Activated naive CD4-positive, alpha-beta T cell treated with anti-CD3 and anti-CD28 coated beads, Interleukin-2, amount 50 U/mL, for 24 hours (primary cell): ENCODE measurements around the gene HTRA1.
A peak's percentile ranks its signal among the peaks of the same experiment; 100 is the strongest.

Experiments
- H3K27ac Mint-ChIP-seq: one replicate; pipeline ENCODE4 v1.8.0; 2021; ENCODE audit warnings: mild to moderate bottlenecking, mixed read lengths
- H3K27me3 Mint-ChIP-seq: one replicate; pipeline ENCODE4 v1.8.0; 2021; ENCODE audit warnings: mixed read lengths
- H3K36me3 Mint-ChIP-seq: one replicate; pipeline ENCODE4 v1.8.0; 2021; ENCODE audit warnings: mixed read lengths
- H3K4me1 Mint-ChIP-seq: one replicate; pipeline ENCODE4 v1.8.0; 2021; ENCODE audit warnings: mixed read lengths
- H3K4me3 Mint-ChIP-seq: one replicate; pipeline ENCODE4 v1.8.0; 2021; ENCODE audit warnings: mild to moderate bottlenecking, mixed read lengths
- H3K9me3 Mint-ChIP-seq: one replicate; pipeline ENCODE4 v1.8.0; 2021; ENCODE audit warnings: mixed read lengths

HTRA1 gene

DNA sequence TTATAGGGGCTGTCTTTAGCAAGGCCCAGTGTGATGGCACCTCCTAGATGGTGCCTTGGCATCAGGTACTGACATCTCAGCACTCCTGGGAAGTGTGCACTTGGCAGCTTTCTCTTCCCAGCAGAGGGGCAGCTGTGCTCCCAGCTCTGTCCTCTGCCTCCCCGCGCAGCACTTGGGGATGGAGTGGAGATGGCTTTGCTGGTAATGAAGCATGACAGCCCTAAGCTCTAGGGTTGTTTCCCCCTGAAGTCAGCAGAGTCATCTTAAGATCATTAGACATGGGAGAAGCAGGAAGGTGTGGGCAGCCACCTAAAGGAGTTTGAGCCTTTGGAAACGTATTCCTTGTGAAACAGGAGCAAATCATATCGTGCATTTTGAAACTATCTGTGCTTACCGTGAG lies 46.7 kb downstream of the HTRA1 start:
- no peaks in the 10 kb centered on the region for H3K36me3 Mint-ChIP-seq
- H3K9me3 Mint-ChIP-seq: no peaks in the 10 kb centered on the region
- H3K27ac Mint-ChIP-seq: no peak overlapping the region
- no peak overlapping the region for H3K4me3 Mint-ChIP-seq
- no peaks in the 10 kb centered on the region for H3K4me1 Mint-ChIP-seq
- H3K27me3 Mint-ChIP-seq: no peaks in the 10 kb centered on the region

DNA sequence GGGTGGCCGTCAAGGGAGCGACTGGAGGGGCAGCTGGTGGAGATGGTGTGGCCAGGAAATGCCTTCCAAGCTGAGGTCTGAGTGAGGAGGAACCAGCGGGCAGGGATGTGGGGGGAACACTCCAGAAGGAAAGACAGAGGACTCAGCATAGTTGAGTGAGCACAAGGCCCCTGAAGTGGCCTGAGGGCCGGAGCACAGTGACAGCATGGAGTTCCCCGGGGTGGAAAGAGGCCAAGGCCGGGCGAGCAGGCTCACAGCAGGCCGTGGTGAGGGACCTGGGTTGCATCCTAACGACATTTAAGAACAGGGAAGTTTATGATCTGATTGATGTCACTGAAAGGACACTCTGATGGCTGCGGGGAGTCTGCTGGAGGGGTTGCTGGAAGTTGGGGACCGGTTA lies 48.0 kb downstream of the HTRA1 start:
- H3K4me3 Mint-ChIP-seq: no peak overlapping the region
- no peak overlapping the region for H3K27ac Mint-ChIP-seq
- no peaks in the 10 kb centered on the region for H3K4me1 Mint-ChIP-seq
- no peaks in the 10 kb centered on the region for H3K36me3 Mint-ChIP-seq
- no peaks in the 10 kb centered on the region for H3K9me3 Mint-ChIP-seq
- H3K27me3 Mint-ChIP-seq: no peaks in the 10 kb centered on the region

DNA sequence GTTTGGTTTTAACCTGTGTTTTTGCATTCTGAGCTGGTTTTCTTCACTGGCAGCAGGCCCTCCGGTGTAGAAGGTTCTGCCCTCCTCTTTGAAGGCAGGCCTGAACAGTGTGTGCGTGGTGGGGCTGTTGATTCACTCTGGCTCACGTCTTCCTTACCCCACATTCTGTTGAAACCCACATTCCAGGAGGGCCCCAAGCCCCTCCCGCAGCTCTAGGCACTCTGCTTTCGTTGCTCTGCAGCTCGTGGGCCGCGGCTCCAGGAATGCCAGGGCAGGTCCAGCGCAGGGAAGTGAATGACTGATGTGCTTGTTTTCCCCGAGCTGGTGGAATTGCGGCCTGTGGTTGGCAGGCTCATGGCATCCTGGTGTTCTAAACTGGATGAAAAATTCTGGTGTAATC lies 49.0 kb downstream of the HTRA1 start:
- Mint-ChIP-seq H3K9me3 (no peaks in the 10 kb centered on the region), H3K27ac (no peak overlapping the region)

DNA sequence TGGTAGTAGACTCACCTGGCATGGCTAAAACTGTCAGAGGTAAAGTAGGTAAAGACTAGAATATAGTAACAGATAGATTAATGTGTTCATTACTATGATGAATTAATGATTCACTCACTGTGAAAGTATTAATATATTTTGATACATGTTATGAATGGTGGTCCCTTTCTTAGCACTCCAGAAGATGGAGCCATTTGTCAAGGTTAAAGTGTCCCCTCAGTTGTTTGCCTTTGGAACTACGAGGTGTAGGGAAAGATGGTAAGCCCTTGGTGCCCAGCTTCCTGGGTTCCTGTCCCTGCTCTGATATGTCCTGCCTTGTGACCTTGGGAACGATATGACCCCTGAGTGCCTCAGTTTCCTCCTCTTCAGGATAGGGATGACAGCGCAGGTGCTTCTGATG lies 49.4 kb downstream of the HTRA1 start:
- Mint-ChIP-seq H3K9me3 (no peaks in the 10 kb centered on the region), H3K27me3 (no peaks in the 10 kb centered on the region), H3K27ac (no peak overlapping the region), H3K4me3 (no peak overlapping the region), H3K4me1 (peaks cover 6% of the 10 kb centered on the region), H3K36me3 (no peaks in the 10 kb centered on the region)

More for the DNA sequence above, 49.0 kb downstream of the HTRA1 start:
- no peaks in the 10 kb centered on the region for H3K27me3 Mint-ChIP-seq
- H3K4me1 Mint-ChIP-seq: peaks cover 2% of the 10 kb centered on the region
- H3K36me3 Mint-ChIP-seq: no peaks in the 10 kb centered on the region
- H3K4me3 Mint-ChIP-seq: no peak overlapping the region

DNA sequence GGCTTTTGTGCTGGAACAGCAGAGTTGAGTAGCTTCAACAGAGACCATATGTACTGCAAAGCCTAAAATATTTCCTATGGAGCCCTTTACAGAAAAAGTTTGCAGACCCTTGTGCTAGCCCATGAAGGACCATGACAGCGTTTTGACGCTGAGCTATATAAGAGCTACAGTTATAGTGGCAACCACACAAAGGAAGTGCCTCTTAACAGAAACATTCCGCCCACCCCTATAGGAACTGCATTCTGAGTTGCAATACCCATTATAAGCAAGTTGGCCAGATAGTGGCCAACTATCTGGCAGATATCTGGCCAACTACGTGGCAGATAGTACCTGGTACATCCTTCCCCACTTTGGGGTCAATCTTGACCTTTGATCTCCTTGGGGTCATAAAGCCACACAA lies 51.7 kb downstream of the HTRA1 start:
- no peaks in the 10 kb centered on the region for H3K9me3 Mint-ChIP-seq
- no peaks in the 10 kb centered on the region for H3K36me3 Mint-ChIP-seq
- no peak overlapping the region for H3K27ac Mint-ChIP-seq
- H3K4me1 Mint-ChIP-seq: peaks cover 17% of the 10 kb centered on the region
- no peaks in the 10 kb centered on the region for H3K27me3 Mint-ChIP-seq
- H3K4me3 Mint-ChIP-seq: no peak overlapping the region

DNA sequence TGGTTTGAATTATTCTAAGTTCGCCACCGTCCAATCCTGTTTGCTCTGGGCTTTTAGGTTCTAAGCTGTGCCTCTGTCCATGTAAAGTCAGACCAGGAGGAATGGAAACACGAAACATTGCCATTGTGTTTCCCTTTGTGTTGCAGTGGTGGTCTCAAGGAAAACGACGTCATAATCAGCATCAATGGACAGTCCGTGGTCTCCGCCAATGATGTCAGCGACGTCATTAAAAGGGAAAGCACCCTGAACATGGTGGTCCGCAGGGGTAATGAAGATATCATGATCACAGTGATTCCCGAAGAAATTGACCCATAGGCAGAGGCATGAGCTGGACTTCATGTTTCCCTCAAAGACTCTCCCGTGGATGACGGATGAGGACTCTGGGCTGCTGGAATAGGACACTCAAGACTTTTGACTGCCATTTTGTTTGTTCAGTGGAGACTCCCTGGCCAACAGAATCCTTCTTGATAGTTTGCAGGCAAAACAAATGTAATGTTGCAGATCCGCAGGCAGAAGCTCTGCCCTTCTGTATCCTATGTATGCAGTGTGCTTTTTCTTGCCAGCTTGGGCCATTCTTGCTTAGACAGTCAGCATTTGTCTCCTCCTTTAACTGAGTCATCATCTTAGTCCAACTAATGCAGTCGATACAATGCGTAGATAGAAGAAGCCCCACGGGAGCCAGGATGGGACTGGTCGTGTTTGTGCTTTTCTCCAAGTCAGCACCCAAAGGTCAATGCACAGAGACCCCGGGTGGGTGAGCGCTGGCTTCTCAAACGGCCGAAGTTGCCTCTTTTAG lies 52.9 kb downstream of the HTRA1 start:
- Mint-ChIP-seq H3K27me3 (no peaks in the 10 kb centered on the region), H3K4me3 (no peak overlapping the region), H3K27ac (no peak overlapping the region)

DNA sequence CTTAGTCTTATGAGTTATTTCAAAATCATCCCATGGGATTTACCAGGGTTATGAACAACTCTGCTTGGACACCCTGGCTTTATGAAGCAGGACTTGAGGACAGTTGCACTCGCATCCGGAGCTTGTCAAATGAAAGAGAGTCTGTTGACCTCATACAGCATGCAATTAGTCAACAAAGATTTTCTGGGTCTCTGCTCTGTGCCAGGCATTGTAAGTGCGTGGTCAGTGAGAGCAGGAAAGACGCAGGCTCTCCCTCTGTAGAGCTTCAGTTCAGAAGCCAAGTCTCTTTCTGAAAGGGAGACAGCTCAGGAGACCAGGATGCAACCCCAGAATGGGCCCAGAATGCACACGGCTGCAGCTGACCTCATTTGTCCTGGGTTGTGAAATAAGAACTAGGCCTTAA lies 53.7 kb downstream of the HTRA1 start:
- no peaks in the 10 kb centered on the region for H3K27me3 Mint-ChIP-seq

More for the DNA sequence above, 52.9 kb downstream of the HTRA1 start:
- Mint-ChIP-seq H3K4me1 (peaks cover 17% of the 10 kb centered on the region), H3K36me3 (no peaks in the 10 kb centered on the region), H3K9me3 (no peaks in the 10 kb centered on the region)

DNA sequence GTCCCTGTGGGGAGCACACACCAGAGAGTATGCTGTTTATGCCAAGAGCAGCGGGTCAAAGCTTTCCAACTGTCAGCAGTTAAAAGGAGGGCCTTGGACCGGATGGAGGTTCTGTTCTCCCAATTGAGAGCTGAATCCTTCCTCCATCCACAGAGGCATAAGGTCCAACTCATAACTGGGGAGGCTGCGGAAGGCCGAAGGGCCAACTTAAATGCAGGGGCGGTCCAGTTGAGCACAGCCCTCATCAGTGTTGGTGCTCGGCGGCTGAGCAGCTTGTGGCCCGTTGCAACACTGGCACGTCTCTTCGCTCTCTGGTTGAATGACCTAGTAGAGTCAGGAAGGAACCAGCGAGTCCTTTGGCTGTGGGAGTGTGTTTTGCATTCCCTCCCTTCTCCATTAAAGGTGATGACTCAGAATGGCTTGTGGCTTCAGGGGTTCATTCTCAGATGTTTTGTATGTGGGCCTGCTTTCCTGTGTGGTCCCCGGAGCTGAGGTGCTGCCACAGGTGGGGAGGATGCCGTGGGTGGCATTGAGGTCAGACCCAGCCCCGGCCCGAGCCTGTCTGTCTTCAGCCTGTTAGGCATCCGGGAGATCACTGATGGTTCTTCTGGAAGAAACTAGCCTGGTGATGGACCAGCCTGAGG lies 54.4 kb downstream of the HTRA1 start:
- Mint-ChIP-seq H3K9me3 (no peaks in the 10 kb centered on the region), H3K27me3 (no peaks in the 10 kb centered on the region), H3K4me1 (peaks cover 17% of the 10 kb centered on the region), H3K36me3 (no peaks in the 10 kb centered on the region), H3K4me3 (peak overlapping the region; percentile 15), H3K27ac (no peak overlapping the region)

More for the DNA sequence above, 53.7 kb downstream of the HTRA1 start:
- Mint-ChIP-seq H3K27ac (no peak overlapping the region), H3K36me3 (no peaks in the 10 kb centered on the region), H3K4me3 (no peak overlapping the region), H3K4me1 (peaks cover 17% of the 10 kb centered on the region), H3K9me3 (no peaks in the 10 kb centered on the region)

DNA sequence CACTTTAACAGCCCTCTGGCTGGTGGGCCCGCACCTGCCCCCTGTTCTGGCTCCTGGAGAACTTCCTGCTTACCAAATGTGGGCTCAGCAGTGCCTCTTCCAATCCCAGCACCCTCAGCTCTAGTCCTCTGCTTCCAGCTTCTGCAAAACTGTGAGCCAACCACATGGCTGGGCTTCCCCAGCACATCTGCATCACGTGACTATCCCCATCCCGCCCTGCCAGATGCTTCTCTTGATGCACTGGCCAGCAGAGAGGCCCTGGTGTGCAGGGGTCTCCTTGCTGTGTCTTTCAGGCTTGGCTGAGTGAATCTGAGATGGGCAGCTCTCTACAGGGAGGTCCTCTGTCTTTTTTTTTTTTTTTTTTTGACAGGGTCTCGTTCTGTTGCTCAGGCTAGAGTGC lies 55.4 kb downstream of the HTRA1 start:
- no peaks in the 10 kb centered on the region for H3K36me3 Mint-ChIP-seq
- H3K4me1 Mint-ChIP-seq: peaks cover 17% of the 10 kb centered on the region
- H3K9me3 Mint-ChIP-seq: no peaks in the 10 kb centered on the region
- H3K4me3 Mint-ChIP-seq: no peak overlapping the region
- no peak overlapping the region for H3K27ac Mint-ChIP-seq
- no peaks in the 10 kb centered on the region for H3K27me3 Mint-ChIP-seq

DNA sequence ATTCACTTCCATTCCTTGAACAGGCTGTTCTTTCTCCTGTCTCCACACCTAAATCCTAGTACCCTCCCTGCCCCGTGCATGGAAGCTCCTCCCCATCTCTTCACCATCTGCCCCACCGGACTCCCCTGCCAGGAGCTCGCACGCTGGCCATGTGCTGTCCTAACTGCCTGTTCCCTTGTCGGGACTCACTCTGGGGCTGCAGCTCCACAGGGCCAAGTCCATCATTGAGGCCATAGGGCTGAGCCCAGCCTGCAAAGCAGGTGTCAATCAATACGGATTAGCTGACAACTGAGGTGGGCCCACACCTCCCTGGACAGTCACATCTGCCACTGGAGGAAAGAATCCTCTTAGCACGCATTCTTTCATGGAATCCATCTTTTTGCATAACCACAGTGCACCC lies 57.8 kb downstream of the HTRA1 start:
- Mint-ChIP-seq H3K27ac (no peak overlapping the region), H3K36me3 (no peaks in the 10 kb centered on the region), H3K9me3 (no peaks in the 10 kb centered on the region), H3K4me3 (no peak overlapping the region), H3K27me3 (no peaks in the 10 kb centered on the region), H3K4me1 (peaks cover 17% of the 10 kb centered on the region)

DNA sequence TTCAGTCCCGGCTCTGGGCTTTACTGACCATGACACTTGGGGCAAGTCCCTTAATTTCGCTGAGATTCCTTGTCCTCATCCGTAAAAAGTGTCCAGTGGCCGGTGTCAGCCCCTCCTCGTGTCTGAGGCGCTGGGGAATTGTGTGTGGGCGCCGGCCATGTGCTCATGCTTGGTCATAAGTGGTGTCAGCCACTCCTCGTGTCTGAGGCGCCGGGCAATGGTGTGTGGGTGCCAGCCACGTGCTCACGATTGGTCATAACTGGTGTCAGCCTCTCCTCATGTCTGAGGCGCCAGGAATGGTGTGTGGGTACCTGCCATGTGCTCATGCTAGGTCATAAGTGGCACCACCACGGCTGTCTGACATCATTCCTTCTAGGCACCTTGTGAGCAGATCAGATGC lies 58.5 kb downstream of the HTRA1 start:
- no peaks in the 10 kb centered on the region for H3K27me3 Mint-ChIP-seq

DNA sequence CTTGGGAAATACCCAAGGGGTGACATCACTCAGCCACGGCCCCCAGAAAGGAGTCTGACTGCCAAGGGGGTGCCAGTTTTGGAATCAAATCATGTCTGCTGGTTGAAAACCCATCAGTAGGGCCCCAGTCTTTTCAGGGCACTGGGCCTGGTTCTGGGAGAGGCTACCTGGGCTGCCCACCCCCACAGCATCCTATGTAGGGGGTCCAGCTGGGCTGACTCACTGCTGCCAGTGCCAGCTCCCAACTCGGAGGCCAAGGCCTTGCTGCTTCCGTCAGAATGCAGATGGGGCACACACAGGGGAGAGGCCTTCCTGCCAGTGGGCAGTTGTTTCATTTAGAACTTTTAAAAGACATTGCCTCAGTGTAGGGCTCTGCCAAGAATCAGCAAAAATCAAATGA lies 59.7 kb downstream of the HTRA1 start:
- Mint-ChIP-seq H3K4me1 (peaks cover 9% of the 10 kb centered on the region), H3K4me3 (no peak overlapping the region), H3K36me3 (no peaks in the 10 kb centered on the region), H3K27ac (no peak overlapping the region), H3K9me3 (no peaks in the 10 kb centered on the region), H3K27me3 (peaks cover 2% of the 10 kb centered on the region)

More for the DNA sequence above, 58.5 kb downstream of the HTRA1 start:
- Mint-ChIP-seq H3K9me3 (no peaks in the 10 kb centered on the region), H3K36me3 (no peaks in the 10 kb centered on the region), H3K27ac (no peak overlapping the region), H3K4me3 (no peak overlapping the region), H3K4me1 (peaks cover 17% of the 10 kb centered on the region)

DNA sequence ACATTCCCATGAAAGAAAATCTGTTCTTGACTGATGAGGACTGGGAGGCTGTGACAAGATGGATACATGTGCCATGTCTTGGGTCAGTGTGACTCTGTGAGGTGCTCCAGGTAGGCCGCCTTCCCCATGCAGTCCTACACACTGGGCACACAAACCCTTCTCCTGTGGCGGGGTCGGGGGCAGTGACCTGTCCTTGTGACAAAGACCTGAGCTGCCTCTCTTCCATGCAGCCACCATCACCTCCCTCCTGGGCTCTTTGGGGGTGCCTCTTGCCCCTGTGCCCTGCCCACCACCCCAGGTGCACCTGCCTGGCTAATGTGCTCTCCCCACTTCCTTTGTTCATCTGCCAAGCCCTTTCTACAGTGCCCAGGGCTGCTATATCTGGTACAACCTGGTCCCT lies 63.5 kb downstream of the HTRA1 start:
- no peaks in the 10 kb centered on the region for H3K9me3 Mint-ChIP-seq
- H3K27ac Mint-ChIP-seq: no peak overlapping the region

DNA sequence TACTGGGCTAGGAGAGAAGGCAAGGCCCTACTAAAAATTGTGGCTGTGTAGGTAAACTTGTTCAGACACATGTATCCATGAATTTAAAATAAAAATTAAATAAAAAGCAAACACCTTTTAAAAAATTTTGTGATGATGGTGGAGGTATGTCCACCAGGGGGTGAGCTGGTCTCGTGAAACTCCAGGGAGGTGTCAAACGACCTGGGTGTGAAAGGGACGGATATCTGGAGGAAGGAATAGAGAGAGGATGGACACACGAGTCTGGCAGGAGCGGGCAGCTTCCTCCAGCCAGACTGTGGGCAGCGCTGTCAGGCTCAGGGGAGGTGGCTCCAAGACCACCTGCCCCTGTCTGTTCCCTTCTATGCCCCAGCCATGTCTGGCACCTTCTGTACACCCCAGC lies 64.4 kb downstream of the HTRA1 start:
- peaks cover 6% of the 10 kb centered on the region for H3K27me3 Mint-ChIP-seq
- no peaks in the 10 kb centered on the region for H3K4me1 Mint-ChIP-seq
- no peak overlapping the region for H3K4me3 Mint-ChIP-seq
- H3K27ac Mint-ChIP-seq: no peak overlapping the region
- H3K36me3 Mint-ChIP-seq: no peaks in the 10 kb centered on the region
- no peaks in the 10 kb centered on the region for H3K9me3 Mint-ChIP-seq

More for the DNA sequence above, 63.5 kb downstream of the HTRA1 start:
- Mint-ChIP-seq H3K4me1 (no peaks in the 10 kb centered on the region), H3K27me3 (peaks cover 4% of the 10 kb centered on the region), H3K36me3 (no peaks in the 10 kb centered on the region), H3K4me3 (no peak overlapping the region)

DNA sequence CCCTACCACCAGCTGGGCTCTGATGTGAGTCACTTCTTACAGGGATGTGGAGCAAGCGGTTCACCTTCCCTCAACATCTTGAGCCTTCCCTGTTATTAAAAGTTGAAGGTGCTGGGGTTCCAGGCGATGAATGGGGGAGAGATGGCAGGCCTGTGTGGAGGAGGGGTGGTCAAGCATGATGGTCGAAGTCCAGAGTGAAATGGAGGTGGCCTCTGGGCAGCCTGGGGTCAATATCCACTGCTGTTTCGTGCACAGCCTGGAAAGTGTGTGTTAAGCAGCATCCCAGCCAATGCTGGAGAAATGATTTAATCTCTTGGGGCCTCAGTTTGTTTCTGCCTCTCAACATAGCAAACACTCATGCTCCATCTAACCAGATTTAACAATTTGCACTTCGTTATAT lies 65.5 kb downstream of the HTRA1 start:
- no peaks in the 10 kb centered on the region for H3K9me3 Mint-ChIP-seq
- peaks cover 8% of the 10 kb centered on the region for H3K27me3 Mint-ChIP-seq
- H3K4me1 Mint-ChIP-seq: no peaks in the 10 kb centered on the region
- H3K27ac Mint-ChIP-seq: no peak overlapping the region
- no peaks in the 10 kb centered on the region for H3K36me3 Mint-ChIP-seq
- H3K4me3 Mint-ChIP-seq: no peak overlapping the region

DNA sequence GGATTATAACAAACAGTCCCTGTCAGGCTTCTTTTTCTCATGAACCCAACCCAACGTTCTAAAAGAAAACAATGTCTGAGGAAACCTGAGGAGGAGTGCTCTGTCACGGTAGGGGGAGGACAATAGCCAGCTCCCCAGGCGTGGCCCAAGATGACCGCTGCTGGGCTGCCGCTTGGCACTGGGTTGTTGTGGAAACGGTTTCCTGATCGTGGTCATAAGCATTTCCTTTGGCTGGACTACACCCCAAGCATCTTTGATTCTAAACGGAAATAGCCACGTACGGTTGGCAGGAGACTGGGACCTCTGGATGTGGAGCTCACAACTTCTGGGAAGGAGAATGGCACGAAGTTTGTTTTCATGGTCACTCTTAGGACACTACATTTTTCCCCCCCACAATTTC lies 68.8 kb downstream of the HTRA1 start:
- H3K9me3 Mint-ChIP-seq: no peaks in the 10 kb centered on the region
- no peak overlapping the region for H3K27ac Mint-ChIP-seq
- H3K4me3 Mint-ChIP-seq: no peak overlapping the region
- no peaks in the 10 kb centered on the region for H3K36me3 Mint-ChIP-seq
- peaks cover 6% of the 10 kb centered on the region for H3K27me3 Mint-ChIP-seq
- no peaks in the 10 kb centered on the region for H3K4me1 Mint-ChIP-seq
